SK-N-SH treated with all-trans-retinoic acid at 6 μM for 48 hours (cell line): Measurements from ENCODE around the gene CCBE1.

Experiments
- ATAC-seq: fragments of 200-7000 bp; cut with Tn5 transposase; 3 replicates; pipeline ENCODE4 v1.9.1; 2020; ENCODE audit warnings: mild to moderate bottlenecking, moderate library complexity
- ARNTL ChIP-seq: fragments of 450-650 bp; formaldehyde crosslinking; IDR thresholded peaks from 2 replicates; pipeline ENCODE4 v1.5.0; 2020; ENCODE audit warnings: low read depth, mild to moderate bottlenecking, moderate library complexity, borderline replicate concordance
- BACH2 ChIP-seq: fragments of 250-450 bp; sonication (Bioruptor Pico); IDR thresholded peaks from 2 replicates; pipeline ENCODE4 v1.9.0; 2021; ENCODE audit warnings: mild to moderate bottlenecking, borderline replicate concordance
- CREB5 ChIP-seq: fragments of 250-450 bp; sonication (Bioruptor Pico); IDR thresholded peaks from 2 replicates; pipeline ENCODE4 v1.5.1; 2020; ENCODE audit warnings: low read depth, mild to moderate bottlenecking, moderate library complexity
- CSDC2 ChIP-seq: fragments of 250-450 bp; sonication (Bioruptor Pico); IDR thresholded peaks from 2 replicates; pipeline ENCODE4 v1.5.0; 2020; ENCODE audit warnings: mild to moderate bottlenecking, moderate library complexity
- GLIS3 ChIP-seq: fragments of 250-450 bp; sonication (Bioruptor Pico); IDR thresholded peaks from 2 replicates; pipeline ENCODE4 v1.5.0; 2020; ENCODE audit warnings: mild to moderate bottlenecking, moderate library complexity
- ISL1 ChIP-seq: fragments of 250-450 bp; sonication (Bioruptor Pico); IDR thresholded peaks from 2 replicates; pipeline ENCODE4 v2.1.2; 2022; ENCODE audit warnings: mild to moderate bottlenecking, moderate library complexity
- OSR1 ChIP-seq: fragments of 250-450 bp; sonication (Bioruptor Pico); IDR thresholded peaks from 2 replicates; pipeline ENCODE4 v1.8.0; 2022; ENCODE audit warnings: moderate library complexity, mild to moderate bottlenecking, inconsistent platforms
- PPARA ChIP-seq: fragments of 250-450 bp; sonication (Bioruptor Pico); IDR thresholded peaks from 2 replicates; pipeline ENCODE4 v1.5.0; 2020; ENCODE audit warnings: mild to moderate bottlenecking, borderline replicate concordance
- RARB ChIP-seq: fragments of 250-450 bp; sonication (Bioruptor Pico); IDR thresholded peaks from 2 replicates; pipeline ENCODE4 v1.8.0; 2021; ENCODE audit warnings: mild to moderate bottlenecking, moderate library complexity
- TCF4 ChIP-seq: fragments of 250-450 bp; sonication (Bioruptor Pico); IDR thresholded peaks from 2 replicates; pipeline ENCODE4 v1.8.0; 2021; ENCODE audit warnings: mild to moderate bottlenecking, moderate library complexity, borderline replicate concordance
- TOX ChIP-seq: fragments of 250-450 bp; sonication (Bioruptor Pico); IDR thresholded peaks from 2 replicates; pipeline ENCODE4 v1.8.0; 2021; ENCODE audit warnings: mild to moderate bottlenecking, moderate library complexity, borderline replicate concordance
- ZC3H10 ChIP-seq: fragments of 250-450 bp; sonication (Bioruptor Pico); IDR thresholded peaks from 2 replicates; pipeline ENCODE4 v1.5.1; 2021; ENCODE audit warnings: mild to moderate bottlenecking, moderate library complexity
- ZFP3 ChIP-seq: fragments of 250-450 bp; sonication (Bioruptor Pico); IDR thresholded peaks from 2 replicates; pipeline ENCODE4 v1.5.0; 2020; ENCODE audit warnings: mild to moderate bottlenecking, moderate library complexity
- ZNF565 ChIP-seq: fragments of 450-650 bp; formaldehyde crosslinking; conservative IDR thresholded peaks from 2 replicates; pipeline ENCODE4 v1.5.0; 2020; ENCODE audit warnings: low read depth, mild to moderate bottlenecking, moderate library complexity
- ZNF70 ChIP-seq: fragments of 450-650 bp; formaldehyde crosslinking; IDR thresholded peaks from 2 replicates; pipeline ENCODE4 v1.5.0; 2020; ENCODE audit warnings: mild to moderate bottlenecking, moderate library complexity
- ZNF8 ChIP-seq: fragments of 450-650 bp; formaldehyde crosslinking; IDR thresholded peaks from 2 replicates; pipeline ENCODE4 v1.5.0; 2020; ENCODE audit warnings: mild to moderate bottlenecking, moderate library complexity
- TF ChIP-seq, protein P1 (sequence below): fragments of 250-450 bp; sonication (Bioruptor Pico); IDR thresholded peaks from 2 replicates; pipeline ENCODE4 v1.5.1; 2021; ENCODE audit warnings: mild to moderate bottlenecking, moderate library complexity
- TF ChIP-seq, protein P2 (sequence below): fragments of 250-450 bp; sonication (Bioruptor Pico); IDR thresholded peaks from 2 replicates; pipeline ENCODE4 v1.8.0; 2021; ENCODE audit warnings: low read depth, mild to moderate bottlenecking, moderate library complexity, borderline replicate concordance
- TF ChIP-seq, protein P3 (sequence below): fragments of 250-450 bp; sonication (Bioruptor Pico); IDR thresholded peaks from 2 replicates; pipeline ENCODE4 v1.5.0; 2020; ENCODE audit warnings: mild to moderate bottlenecking, moderate library complexity

CCBE1 gene

GRCh38 chr18:59446012-59446411, 251.2 kb downstream of the CCBE1 start:
- ATAC-seq = peak; percentile 63; the same call in 2 of the 3 replicates
- TF ChIP-seq, protein P1, sequence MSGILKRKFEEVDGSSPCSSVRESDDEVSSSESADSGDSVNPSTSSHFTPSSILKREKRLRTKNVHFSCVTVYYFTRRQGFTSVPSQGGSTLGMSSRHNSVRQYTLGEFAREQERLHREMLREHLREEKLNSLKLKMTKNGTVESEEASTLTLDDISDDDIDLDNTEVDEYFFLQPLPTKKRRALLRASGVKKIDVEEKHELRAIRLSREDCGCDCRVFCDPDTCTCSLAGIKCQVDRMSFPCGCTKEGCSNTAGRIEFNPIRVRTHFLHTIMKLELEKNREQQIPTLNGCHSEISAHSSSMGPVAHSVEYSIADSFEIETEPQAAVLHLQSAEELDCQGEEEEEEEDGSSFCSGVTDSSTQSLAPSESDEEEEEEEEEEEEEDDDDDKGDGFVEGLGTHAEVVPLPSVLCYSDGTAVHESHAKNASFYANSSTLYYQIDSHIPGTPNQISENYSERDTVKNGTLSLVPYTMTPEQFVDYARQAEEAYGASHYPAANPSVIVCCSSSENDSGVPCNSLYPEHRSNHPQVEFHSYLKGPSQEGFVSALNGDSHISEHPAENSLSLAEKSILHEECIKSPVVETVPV (CRISPR knock-in tag) = no peak
- TF ChIP-seq ZC3H10 (CRISPR knock-in tag) = no peak
- no peak for TF ChIP-seq CREB5
- TF ChIP-seq CSDC2 = no peak
- TF ChIP-seq ZFP3 = no peak
- no peak for TF ChIP-seq ARNTL (CRISPR knock-in tag)
- TF ChIP-seq ZNF8 (CRISPR knock-in tag) = no peak
- TF ChIP-seq, protein P2, sequence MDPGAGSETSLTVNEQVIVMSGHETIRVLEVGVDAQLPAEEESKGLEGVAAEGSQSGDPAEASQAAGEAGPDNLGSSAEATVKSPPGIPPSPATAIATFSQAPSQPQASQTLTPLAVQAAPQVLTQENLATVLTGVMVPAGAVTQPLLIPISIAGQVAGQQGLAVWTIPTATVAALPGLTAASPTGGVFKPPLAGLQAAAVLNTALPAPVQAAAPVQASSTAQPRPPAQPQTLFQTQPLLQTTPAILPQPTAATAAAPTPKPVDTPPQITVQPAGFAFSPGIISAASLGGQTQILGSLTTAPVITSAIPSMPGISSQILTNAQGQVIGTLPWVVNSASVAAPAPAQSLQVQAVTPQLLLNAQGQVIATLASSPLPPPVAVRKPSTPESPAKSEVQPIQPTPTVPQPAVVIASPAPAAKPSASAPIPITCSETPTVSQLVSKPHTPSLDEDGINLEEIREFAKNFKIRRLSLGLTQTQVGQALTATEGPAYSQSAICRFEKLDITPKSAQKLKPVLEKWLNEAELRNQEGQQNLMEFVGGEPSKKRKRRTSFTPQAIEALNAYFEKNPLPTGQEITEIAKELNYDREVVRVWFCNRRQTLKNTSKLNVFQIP (CRISPR knock-in tag) = no peak
- TF ChIP-seq ISL1 (CRISPR knock-in tag) = no peak
- TF ChIP-seq, protein P3, sequence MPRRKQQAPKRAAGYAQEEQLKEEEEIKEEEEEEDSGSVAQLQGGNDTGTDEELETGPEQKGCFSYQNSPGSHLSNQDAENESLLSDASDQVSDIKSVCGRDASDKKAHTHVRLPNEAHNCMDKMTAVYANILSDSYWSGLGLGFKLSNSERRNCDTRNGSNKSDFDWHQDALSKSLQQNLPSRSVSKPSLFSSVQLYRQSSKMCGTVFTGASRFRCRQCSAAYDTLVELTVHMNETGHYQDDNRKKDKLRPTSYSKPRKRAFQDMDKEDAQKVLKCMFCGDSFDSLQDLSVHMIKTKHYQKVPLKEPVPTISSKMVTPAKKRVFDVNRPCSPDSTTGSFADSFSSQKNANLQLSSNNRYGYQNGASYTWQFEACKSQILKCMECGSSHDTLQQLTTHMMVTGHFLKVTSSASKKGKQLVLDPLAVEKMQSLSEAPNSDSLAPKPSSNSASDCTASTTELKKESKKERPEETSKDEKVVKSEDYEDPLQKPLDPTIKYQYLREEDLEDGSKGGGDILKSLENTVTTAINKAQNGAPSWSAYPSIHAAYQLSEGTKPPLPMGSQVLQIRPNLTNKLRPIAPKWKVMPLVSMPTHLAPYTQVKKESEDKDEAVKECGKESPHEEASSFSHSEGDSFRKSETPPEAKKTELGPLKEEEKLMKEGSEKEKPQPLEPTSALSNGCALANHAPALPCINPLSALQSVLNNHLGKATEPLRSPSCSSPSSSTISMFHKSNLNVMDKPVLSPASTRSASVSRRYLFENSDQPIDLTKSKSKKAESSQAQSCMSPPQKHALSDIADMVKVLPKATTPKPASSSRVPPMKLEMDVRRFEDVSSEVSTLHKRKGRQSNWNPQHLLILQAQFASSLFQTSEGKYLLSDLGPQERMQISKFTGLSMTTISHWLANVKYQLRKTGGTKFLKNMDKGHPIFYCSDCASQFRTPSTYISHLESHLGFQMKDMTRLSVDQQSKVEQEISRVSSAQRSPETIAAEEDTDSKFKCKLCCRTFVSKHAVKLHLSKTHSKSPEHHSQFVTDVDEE (CRISPR knock-in tag) = no peak
- TF ChIP-seq BACH2 (CRISPR knock-in tag) = no peak
- TF ChIP-seq OSR1 (CRISPR knock-in tag) = no peak
- TF ChIP-seq PPARA (CRISPR knock-in tag) = no peak
- TF ChIP-seq TCF4 (CRISPR knock-in tag) = no peak
- no peak for TF ChIP-seq GLIS3 (CRISPR knock-in tag)
- TF ChIP-seq ZNF70 = no peak

DNA sequence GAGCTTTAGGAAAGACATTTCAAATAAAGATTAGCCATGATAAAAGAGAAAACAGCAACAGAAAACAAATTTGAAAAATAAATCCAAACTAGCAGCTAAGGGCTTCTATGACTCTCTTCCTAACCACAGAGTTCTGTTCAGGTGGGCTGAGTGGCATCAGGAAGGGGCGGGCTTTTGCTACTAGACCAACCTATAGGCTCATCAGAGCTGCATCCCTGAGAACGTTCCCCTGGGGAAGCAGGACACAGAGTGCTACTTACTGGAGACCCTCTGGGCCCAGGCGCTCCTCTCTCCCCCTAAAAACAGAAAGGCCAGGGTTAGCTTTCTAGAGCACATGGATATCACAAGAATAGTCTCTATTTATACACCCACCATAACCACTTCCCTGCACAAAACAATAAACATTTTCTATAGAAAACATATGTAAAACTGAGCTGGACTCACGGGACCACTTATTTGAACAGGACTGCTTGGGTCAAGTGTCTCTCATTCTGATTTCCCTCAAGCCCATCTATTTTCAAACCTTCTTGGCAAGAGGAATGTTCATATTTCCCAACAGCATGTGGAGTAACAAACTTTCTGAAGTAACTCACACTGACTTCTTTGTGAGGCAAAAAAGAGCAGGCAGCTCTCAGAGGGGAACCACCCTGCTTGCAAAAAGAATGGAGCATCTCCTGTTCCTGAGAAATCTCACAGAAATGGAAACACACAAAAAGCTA, 259.2 kb downstream of the CCBE1 start:
- ATAC-seq = no peak
- no peak for TF ChIP-seq ZNF565 (CRISPR knock-in tag)
- TF ChIP-seq TOX = no peak
- no peak for TF ChIP-seq CREB5
- no peak for TF ChIP-seq PPARA (CRISPR knock-in tag)
- TF ChIP-seq RARB = no peak
- TF ChIP-seq, protein P2 (CRISPR knock-in tag) = no peak
